Measurements from ENCODE around the gene PDE4C. TPM values are rescaled to one million over a fixed set of nuclear protein-coding genes. Genes with fewer than 3 reads are reported as not detected.

The PDE4C gene
- total RNA-seq, 1 donor from 2014 or later, result 69.8 TPM

DNA sequence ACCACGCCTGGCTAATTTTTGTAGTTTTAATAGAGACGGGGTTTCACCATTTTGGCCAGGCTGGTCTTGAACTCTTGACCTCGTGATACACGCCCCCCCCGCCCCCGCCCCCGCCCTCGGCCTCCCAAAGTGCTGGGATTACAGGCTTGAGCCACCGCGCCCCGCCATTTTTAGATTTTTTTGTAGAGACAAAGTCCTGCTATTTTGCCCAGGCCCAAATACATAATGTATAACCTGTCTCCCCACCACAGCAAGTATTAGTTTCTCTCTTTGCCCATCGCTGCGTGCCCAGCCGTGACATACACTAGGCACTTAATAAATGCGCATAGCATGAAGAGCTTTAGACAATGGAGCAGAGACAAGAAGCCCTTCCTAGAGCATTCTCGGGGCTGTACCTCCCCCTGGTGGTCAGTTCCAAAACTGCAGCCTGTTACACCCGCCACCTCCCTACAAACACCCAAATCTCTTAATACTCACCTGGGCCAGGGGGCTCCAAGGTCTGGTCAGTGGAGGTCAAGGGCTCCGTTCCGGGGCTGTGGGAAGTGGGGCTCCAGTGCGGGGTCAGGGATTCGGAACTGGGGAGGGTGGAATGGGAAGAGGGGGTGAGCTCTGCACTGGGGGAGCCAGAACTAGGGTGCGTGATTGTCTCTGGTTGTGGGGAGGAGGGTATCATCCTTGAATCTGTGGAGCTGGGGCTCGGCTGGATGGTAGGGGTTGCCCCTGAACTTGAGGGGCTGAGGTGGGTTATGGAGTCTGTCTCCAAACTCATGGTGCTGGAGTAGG lies 25.5 kb upstream of the PDE4C start:
- H3K36me3 Mint-ChIP-seq (ENCODE audit: unreplicated experiment), result no peaks in the 10 kb centered on the region
- TF ChIP-seq, protein P1, sequence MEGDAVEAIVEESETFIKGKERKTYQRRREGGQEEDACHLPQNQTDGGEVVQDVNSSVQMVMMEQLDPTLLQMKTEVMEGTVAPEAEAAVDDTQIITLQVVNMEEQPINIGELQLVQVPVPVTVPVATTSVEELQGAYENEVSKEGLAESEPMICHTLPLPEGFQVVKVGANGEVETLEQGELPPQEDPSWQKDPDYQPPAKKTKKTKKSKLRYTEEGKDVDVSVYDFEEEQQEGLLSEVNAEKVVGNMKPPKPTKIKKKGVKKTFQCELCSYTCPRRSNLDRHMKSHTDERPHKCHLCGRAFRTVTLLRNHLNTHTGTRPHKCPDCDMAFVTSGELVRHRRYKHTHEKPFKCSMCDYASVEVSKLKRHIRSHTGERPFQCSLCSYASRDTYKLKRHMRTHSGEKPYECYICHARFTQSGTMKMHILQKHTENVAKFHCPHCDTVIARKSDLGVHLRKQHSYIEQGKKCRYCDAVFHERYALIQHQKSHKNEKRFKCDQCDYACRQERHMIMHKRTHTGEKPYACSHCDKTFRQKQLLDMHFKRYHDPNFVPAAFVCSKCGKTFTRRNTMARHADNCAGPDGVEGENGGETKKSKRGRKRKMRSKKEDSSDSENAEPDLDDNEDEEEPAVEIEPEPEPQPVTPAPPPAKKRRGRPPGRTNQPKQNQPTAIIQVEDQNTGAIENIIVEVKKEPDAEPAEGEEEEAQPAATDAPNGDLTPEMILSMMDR (IDR thresholded peaks at IDR 0.05; ENCODE audit: partially characterized antibody, unreplicated experiment), result peak; percentile 96
- H3K9me3 Mint-ChIP-seq (ENCODE audit: unreplicated experiment), result peaks cover 11% of the 10 kb centered on the region
- no peak overlapping the region for H3K27ac Mint-ChIP-seq (ENCODE audit: unreplicated experiment)
- no peak overlapping the region for H3K4me3 Mint-ChIP-seq (ENCODE audit: unreplicated experiment)
- H3K27me3 Mint-ChIP-seq (ENCODE audit: unreplicated experiment), result peaks cover 5% of the 10 kb centered on the region
- DNase-seq, result peak; percentile 86
- peaks cover 7% of the 10 kb centered on the region for H3K4me1 Mint-ChIP-seq (ENCODE audit: low read depth, unreplicated experiment)

DNA sequence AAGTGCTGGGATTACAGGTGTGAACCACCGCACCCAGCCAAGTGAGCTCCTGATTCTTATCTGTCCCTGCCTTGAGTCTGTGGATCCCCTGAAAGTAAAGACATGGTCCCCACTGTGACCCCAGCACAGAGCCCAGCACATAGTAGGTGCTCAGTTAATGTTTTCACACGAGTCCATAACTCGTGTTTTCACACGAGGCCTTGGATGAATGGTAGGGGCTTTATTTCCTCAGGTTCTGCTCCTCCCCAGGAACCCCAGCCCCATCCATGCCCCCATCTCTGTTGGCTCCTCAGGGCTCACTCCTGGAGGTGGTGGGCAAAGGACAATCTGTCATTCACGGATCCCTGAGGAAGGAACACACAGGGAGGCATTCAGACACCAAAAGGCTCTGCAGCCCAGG lies 23.6 kb upstream of the PDE4C start:
- Mint-ChIP-seq H3K9me3 (ENCODE audit: unreplicated experiment) (peaks cover 10% of the 10 kb centered on the region), H3K4me1 (ENCODE audit: low read depth, unreplicated experiment) (peaks cover 3% of the 10 kb centered on the region), H3K36me3 (ENCODE audit: unreplicated experiment) (no peaks in the 10 kb centered on the region), H3K27me3 (ENCODE audit: unreplicated experiment) (peaks cover 5% of the 10 kb centered on the region), H3K4me3 (ENCODE audit: unreplicated experiment) (no peak overlapping the region), H3K27ac (ENCODE audit: unreplicated experiment) (no peak overlapping the region)
- TF ChIP-seq, protein P1 (IDR thresholded peaks at IDR 0.05; ENCODE audit: partially characterized antibody, unreplicated experiment), result no peak
- no peak for DNase-seq

DNA sequence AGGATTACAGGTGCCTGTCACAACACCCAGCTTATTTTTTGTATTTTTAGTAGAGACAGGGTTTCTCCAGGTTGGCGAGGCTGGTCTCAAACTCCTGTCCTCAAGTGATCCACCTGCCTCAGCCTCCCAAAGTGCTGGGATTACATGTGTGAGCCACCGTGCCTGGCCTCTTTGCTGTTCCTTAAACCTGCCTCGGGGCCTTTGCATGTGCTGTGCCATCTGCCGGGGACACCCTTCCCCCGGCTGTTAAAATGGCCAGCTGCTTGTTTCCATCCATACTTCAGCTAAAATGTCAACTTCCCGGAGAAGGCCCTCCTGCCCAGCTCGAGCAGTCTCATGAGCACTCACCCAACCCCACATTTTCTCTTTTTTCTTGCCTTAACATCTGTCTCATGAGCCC lies 19.1 kb upstream of the PDE4C start:
- Mint-ChIP-seq H3K27ac (ENCODE audit: unreplicated experiment) (peak overlapping the region; percentile 12), H3K4me3 (ENCODE audit: unreplicated experiment) (no peak overlapping the region), H3K36me3 (ENCODE audit: unreplicated experiment) (no peaks in the 10 kb centered on the region), H3K4me1 (ENCODE audit: low read depth, unreplicated experiment) (peaks cover 6% of the 10 kb centered on the region), H3K9me3 (ENCODE audit: unreplicated experiment) (peaks cover 4% of the 10 kb centered on the region), H3K27me3 (ENCODE audit: unreplicated experiment) (peaks cover 5% of the 10 kb centered on the region)
- DNase-seq, result no peak
- TF ChIP-seq, protein P1 (IDR thresholded peaks at IDR 0.05; ENCODE audit: partially characterized antibody, unreplicated experiment), result no peak

DNA sequence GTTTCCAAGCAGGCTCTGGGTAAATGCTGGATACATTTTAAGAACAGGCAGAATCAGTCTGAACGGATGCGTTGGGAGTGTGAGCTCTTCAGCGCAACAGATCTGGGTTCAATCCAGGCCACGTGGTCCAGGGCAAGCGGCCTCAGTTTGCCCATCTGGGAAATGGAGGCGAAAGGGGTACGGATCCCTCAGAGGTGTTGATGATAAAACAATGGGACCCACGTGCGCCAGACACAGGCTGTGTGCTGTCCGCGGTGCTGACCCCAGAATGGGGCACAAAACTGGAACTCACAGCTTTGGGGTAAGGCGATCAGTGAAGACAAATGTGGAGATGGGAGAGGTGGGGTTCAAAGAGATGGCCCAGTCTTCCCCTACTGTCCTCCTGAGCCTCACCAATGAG lies 13.1 kb upstream of the PDE4C start:
- H3K36me3 Mint-ChIP-seq (ENCODE audit: unreplicated experiment), result no peaks in the 10 kb centered on the region
- peaks cover 6% of the 10 kb centered on the region for H3K4me1 Mint-ChIP-seq (ENCODE audit: low read depth, unreplicated experiment)
- no peak overlapping the region for H3K4me3 Mint-ChIP-seq (ENCODE audit: unreplicated experiment)
- no peak for DNase-seq
- no peaks in the 10 kb centered on the region for H3K9me3 Mint-ChIP-seq (ENCODE audit: unreplicated experiment)
- TF ChIP-seq, protein P1 (IDR thresholded peaks at IDR 0.05; ENCODE audit: partially characterized antibody, unreplicated experiment), result no peak
- H3K27me3 Mint-ChIP-seq (ENCODE audit: unreplicated experiment), result peaks cover 6% of the 10 kb centered on the region
- H3K27ac Mint-ChIP-seq (ENCODE audit: unreplicated experiment), result no peak overlapping the region

DNA sequence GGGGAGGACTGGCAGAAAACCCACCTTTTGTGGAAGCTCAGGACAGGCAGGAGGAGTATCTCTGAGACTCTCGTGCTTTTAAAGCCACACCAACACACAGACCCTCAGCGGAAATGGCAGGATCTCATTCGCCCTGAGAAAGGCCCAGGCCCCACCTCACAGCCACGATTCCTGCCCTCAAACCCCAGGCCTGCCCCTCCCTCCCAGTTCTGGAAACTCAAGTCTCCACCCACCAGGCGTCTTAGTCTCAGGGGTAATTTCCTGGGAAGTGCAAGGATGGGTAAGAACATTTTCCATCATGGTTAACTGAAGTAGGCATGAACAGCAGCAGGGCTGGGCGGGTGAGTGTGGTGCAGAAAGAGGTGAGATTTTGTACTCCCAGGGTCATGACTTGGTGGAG lies 8.0 kb upstream of the PDE4C start:
- H3K4me3 Mint-ChIP-seq (ENCODE audit: unreplicated experiment), result peak overlapping the region; percentile 90
- peaks cover 3% of the 10 kb centered on the region for H3K9me3 Mint-ChIP-seq (ENCODE audit: unreplicated experiment)
- H3K36me3 Mint-ChIP-seq (ENCODE audit: unreplicated experiment), result no peaks in the 10 kb centered on the region
- peaks cover 12% of the 10 kb centered on the region for H3K4me1 Mint-ChIP-seq (ENCODE audit: low read depth, unreplicated experiment)
- peaks cover 8% of the 10 kb centered on the region for H3K27me3 Mint-ChIP-seq (ENCODE audit: unreplicated experiment)
- peak; percentile 48 for DNase-seq
- TF ChIP-seq, protein P1 (IDR thresholded peaks at IDR 0.05; ENCODE audit: partially characterized antibody, unreplicated experiment), result no peak
- no peak overlapping the region for H3K27ac Mint-ChIP-seq (ENCODE audit: unreplicated experiment)
